A673 (cell line): ENCODE measurements around the gene PLEKHS1. TPM values are rescaled to one million over a fixed set of nuclear protein-coding genes. Genes with fewer than 3 reads are reported as not detected.

Experiments
- BruUV-seq: library from RNA; stranded (reverse); fragments of 400-500 nt; replicated peaks from 2 replicates; lab custom pipeline; 2021; lab: Mats Ljungman, UMichigan
- CTCF ChIA-PET: fragments of 300-600 bp; sonication (Branson Sonifier 250); formaldehyde crosslinking; loops from one replicate; lab custom pipeline; 2022; ENCODE audit warnings: antibody characterized with exemption; lab: Charles Lee
- POLR2A ChIA-PET: fragments of 300-600 bp; sonication (Branson Sonifier 250); formaldehyde crosslinking; loops from one replicate; lab custom pipeline; 2022; ENCODE audit warnings: antibody characterized with exemption; ENCODE audit not compliant: low non-redundant PET; lab: Charles Lee
- DNase-seq: peaks from one replicate; pipeline ENCODE4 v3.0.0-alpha.2; 2015; ENCODE audit warnings: low spot score
- H3K27ac ChIP-seq: fragments of 200-600 bp; sonication (generic); 2 replicates; pipeline ENCODE4 v1.5.1; 2016; ENCODE audit warnings: mixed run types, low read depth, mild to moderate bottlenecking, mixed read lengths, antibody characterized with exemption, low read length; ENCODE audit not compliant: poor library complexity, severe bottlenecking
- H3K27me3 ChIP-seq: fragments of 200-600 bp; sonication (generic); replicated peaks from 2 replicates; pipeline ENCODE4 v1.6.1; 2017; ENCODE audit warnings: mixed run types, low read depth, mild to moderate bottlenecking, mixed read lengths, antibody characterized with exemption, low read length; ENCODE audit not compliant: insufficient read depth, poor library complexity
- H3K36me3 ChIP-seq: fragments of 200-600 bp; sonication (generic); 2 replicates; pipeline ENCODE4 v1.6.1; 2016; ENCODE audit warnings: mixed run types, mild to moderate bottlenecking, mixed read lengths, antibody characterized with exemption, low read length; ENCODE audit not compliant: insufficient read depth, poor library complexity, severe bottlenecking
- H3K4me1 ChIP-seq: fragments of 200-600 bp; sonication (generic); 2 replicates; pipeline ENCODE4 v1.6.1; 2017; ENCODE audit warnings: mixed run types, mild to moderate bottlenecking, mixed read lengths, antibody characterized with exemption, low read length; ENCODE audit not compliant: insufficient read depth, poor library complexity, severe bottlenecking
- H3K4me3 ChIP-seq: fragments of 200-600 bp; sonication (generic); 2 replicates; pipeline ENCODE4 v1.5.1; 2016; ENCODE audit warnings: low read depth, mixed run types, mild to moderate bottlenecking, mixed read lengths, low read length; ENCODE audit not compliant: poor library complexity, severe bottlenecking
- H3K9me3 ChIP-seq: fragments of 200-600 bp; sonication (generic); 2 replicates; pipeline ENCODE4 v1.6.1; 2016; ENCODE audit warnings: mixed run types, low read depth, mild to moderate bottlenecking, mixed read lengths, antibody characterized with exemption, low read length; ENCODE audit not compliant: poor library complexity, severe bottlenecking
- EZH2 ChIP-seq: fragments of 200-600 bp; sonication (generic); IDR thresholded peaks from 2 replicates; pipeline ENCODE4 v1.6.1; 2017; ENCODE audit warnings: borderline replicate concordance, low read depth, mild to moderate bottlenecking, mixed read lengths, antibody characterized with exemption, low read length; ENCODE audit not compliant: poor library complexity, severe bottlenecking
- intact Hi-C: fragments of 100-400 bp; cut with micrococcal nuclease; formaldehyde crosslinking; loops from one replicate; pipeline ENCODE4 v1.10.0; 2022; ENCODE audit not compliant: unreplicated experiment
- total RNA-seq: library from RNA; stranded (reverse); gene quantifications from 2 replicates; pipeline ENCODE4 v1.2.3, GENCODE V29; 2021
- TF ChIP-seq, protein P1 (sequence below): fragments of 300-800, 200-600 bp; sonication (generic); conservative IDR thresholded peaks from 2 replicates; pipeline ENCODE4 v1.5.1; 2017; ENCODE audit warnings: low read depth, mild to moderate bottlenecking, antibody characterized with exemption, low read length, moderate library complexity, mixed read lengths

PLEKHS1 gene
- total RNA-seq, 1 experiment from 2014 or later, result not detected

DNA sequence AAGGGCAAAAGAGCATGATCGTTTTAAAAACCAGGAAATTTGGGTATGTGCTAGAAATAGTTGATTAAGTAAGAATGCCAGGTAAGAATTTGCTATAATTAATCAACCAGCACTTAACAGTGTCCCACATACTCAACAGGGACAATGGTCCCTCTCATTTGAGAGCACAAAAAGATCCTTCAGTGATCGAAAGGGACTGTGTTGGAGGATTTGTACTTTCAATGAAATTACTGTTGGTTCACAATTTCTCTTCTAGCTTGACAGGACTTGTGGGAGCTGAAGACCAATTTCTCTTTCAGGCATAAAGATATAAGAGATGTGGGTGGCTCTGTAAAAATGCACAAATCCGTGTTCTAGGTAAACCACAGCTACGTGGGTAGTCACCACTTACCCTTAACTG is 12.5 kb upstream of the PLEKHS1 start:
- Histone ChIP-seq H3K27ac (no peak overlapping the region), H3K4me1 (peaks cover 18% of the 10 kb centered on the region), H3K9me3 (no peaks in the 10 kb centered on the region), H3K4me3 (no peak overlapping the region), H3K36me3 (no peaks in the 10 kb centered on the region), H3K27me3 (no peaks in the 10 kb centered on the region)
- BruUV-seq, result no TSS peak
- TF ChIP-seq, protein P1, sequence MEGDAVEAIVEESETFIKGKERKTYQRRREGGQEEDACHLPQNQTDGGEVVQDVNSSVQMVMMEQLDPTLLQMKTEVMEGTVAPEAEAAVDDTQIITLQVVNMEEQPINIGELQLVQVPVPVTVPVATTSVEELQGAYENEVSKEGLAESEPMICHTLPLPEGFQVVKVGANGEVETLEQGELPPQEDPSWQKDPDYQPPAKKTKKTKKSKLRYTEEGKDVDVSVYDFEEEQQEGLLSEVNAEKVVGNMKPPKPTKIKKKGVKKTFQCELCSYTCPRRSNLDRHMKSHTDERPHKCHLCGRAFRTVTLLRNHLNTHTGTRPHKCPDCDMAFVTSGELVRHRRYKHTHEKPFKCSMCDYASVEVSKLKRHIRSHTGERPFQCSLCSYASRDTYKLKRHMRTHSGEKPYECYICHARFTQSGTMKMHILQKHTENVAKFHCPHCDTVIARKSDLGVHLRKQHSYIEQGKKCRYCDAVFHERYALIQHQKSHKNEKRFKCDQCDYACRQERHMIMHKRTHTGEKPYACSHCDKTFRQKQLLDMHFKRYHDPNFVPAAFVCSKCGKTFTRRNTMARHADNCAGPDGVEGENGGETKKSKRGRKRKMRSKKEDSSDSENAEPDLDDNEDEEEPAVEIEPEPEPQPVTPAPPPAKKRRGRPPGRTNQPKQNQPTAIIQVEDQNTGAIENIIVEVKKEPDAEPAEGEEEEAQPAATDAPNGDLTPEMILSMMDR, result no peak
- TF ChIP-seq EZH2, result no peak
- CTCF ChIA-PET, result no interaction called here
- POLR2A ChIA-PET, result no interaction called here
- no peak for DNase-seq
- intact Hi-C loops, result no loop called here

DNA sequence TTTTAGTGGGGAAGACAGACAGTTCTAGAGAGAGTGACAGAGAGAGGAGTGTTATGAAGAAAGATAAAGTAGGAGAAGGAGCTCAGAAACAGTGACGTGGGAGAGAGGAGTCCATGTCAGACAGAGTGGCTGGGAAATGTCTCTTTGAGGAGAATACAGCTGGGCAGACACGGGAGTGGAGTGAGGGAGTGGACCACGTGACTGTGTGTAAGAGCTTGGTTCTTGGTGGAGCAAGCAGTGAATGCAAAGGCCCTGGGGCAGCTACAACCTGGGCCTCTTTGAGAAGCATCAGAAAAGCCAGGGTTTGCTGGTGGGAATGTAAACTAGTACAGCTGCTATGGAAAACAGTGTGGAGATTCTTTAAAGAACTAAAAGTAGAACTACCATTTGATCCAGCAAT is 11.9 kb upstream of the PLEKHS1 start:
- TF ChIP-seq, protein P1, result no peak
- TF ChIP-seq EZH2, result no peak
- Histone ChIP-seq H3K36me3 (no peaks in the 10 kb centered on the region), H3K4me3 (no peak overlapping the region), H3K9me3 (no peaks in the 10 kb centered on the region), H3K4me1 (peaks cover 18% of the 10 kb centered on the region), H3K27ac (no peak overlapping the region), H3K27me3 (no peaks in the 10 kb centered on the region)
- DNase-seq, result no peak
- intact Hi-C loops, result no loop called here
- CTCF ChIA-PET, result no interaction called here
- no TSS peak for BruUV-seq
- POLR2A ChIA-PET, result no interaction called here

DNA sequence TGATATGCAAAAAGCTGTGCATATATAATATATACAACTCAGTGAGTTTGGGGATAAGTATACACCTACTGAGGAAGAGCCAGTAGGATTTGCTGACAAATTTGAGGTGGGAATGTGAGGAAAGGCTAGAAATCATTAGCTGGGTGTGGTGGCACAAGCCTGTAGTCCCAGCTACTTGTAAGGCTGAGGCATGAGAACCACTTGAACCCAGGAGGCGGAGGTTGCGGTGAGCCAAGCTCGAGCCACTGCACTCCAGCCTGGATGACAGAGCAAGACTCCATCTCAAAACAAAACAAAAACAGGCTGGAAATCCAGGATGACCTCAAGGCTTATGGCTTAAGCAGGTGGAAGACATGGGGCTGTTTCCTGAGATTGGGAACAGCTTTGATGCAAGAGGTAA is 10.6 kb upstream of the PLEKHS1 start:
- peaks cover 11% of the 10 kb centered on the region for H3K4me1 ChIP-seq
- TF ChIP-seq EZH2, result no peak
- TF ChIP-seq, protein P1, result no peak
- ChIA-PET POLR2A (no interaction called here), CTCF (no interaction called here)
- H3K27me3 ChIP-seq, result no peaks in the 10 kb centered on the region
- H3K9me3 ChIP-seq, result no peaks in the 10 kb centered on the region
- intact Hi-C loops, result no loop called here
- BruUV-seq, result no TSS peak
- H3K27ac ChIP-seq, result no peak overlapping the region
- no peaks in the 10 kb centered on the region for H3K36me3 ChIP-seq
- H3K4me3 ChIP-seq, result no peak overlapping the region
- DNase-seq, result no peak
